ENCODE results near the gene ILF3. TPM values are rescaled to one million over a fixed set of nuclear protein-coding genes. Genes with fewer than 3 reads are reported as not detected.
"Not testable (repeated sequence)": the region's sequence is repeated elsewhere in the genome, so short reads cannot be mapped to it uniquely, and the experiment has no call there.

ILF3 gene
- total RNA-seq, 1 donor from 2014 or later = 69.4 TPM

DNA sequence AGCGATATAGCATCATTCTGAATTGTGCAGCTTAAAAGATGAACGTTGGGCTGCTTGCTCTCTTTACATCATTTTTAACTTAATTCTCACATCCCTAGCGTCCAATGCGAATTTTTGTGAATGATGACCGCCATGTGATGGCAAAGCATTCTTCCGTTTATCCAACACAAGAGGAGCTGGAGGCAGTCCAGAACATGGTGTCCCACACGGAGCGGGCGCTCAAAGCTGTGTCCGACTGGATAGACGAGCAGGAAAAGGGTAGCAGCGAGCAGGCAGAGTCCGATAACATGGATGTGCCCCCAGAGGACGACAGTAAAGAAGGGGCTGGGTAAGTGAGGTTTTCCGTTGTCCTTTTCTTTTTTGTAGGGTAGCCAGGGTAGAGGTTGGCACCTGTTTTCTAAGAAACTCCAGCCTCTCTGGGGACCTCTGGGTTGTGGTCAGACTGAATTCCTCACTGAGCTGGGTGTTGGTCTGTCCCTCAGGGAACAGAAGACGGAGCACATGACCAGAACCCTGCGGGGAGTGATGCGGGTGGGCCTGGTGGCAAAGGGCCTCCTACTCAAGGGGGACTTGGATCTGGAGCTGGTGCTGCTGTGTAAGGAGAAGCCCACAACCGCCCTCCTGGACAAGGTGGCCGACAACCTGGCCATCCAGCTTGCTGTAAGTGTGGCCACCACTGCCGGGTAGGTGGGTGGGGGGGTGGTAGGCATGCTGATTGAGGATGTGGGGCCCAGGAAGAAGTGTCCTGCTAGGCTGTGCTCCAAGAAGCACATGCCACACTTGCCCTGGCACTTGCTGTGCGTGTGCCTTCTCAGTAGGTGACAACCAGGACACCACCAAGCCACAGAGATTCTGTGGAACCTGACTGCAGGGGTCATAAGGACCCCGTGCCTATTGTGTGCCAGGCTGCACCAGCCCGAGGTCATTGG lies 17.0 kb downstream of the ILF3 start:
- no peak overlapping the region for H3K4me3 ChIP-seq (ENCODE audit: low read length in 3 of 3)
- peaks cover 11 to 30% (median 26%) of the 10 kb centered on the region in 3 donors for H3K4me1 ChIP-seq (ENCODE audit: control insufficient read depth in 3 of 3, insufficient read depth in 3 of 3, low read length in 3 of 3)
- H3K27me3 ChIP-seq (ENCODE audit: control insufficient read depth in 3 of 3, insufficient read depth in 3 of 3, low read length in 3 of 3) = no peaks in the 10 kb centered on the region
- peaks cover 17 to 35% (median 23%) of the 10 kb centered on the region in 3 donors for H3K36me3 ChIP-seq (ENCODE audit: control insufficient read depth in 3 of 3, insufficient read depth in 3 of 3, low read length in 3 of 3)
- no peaks in the 10 kb centered on the region for H3K9me3 ChIP-seq (ENCODE audit: control insufficient read depth in 3 of 3, low read length in 3 of 3)
- H3K27ac ChIP-seq (ENCODE audit: low read depth, low read length) = no peak overlapping the region
- H3K9ac ChIP-seq (ENCODE audit: low read depth in 1 of 3, low read length in 3 of 3) = no peak overlapping the region

- not testable (repeated sequence) for H3K27me3 ChIP-seq (ENCODE audit: control insufficient read depth in 3 of 3, insufficient read depth in 3 of 3, low read length in 3 of 3); H3K9ac ChIP-seq (ENCODE audit: low read depth in 1 of 3, low read length in 3 of 3); H3K9me3 ChIP-seq (ENCODE audit: control insufficient read depth in 3 of 3, low read length in 3 of 3); H3K27ac ChIP-seq (ENCODE audit: low read depth, low read length); H3K4me3 ChIP-seq (ENCODE audit: low read length in 3 of 3)
- Histone ChIP-seq H3K36me3 (ENCODE audit: control insufficient read depth in 3 of 3, insufficient read depth in 3 of 3, low read length in 3 of 3) (peaks cover 19 to 35% (median 24%) of the 10 kb centered on the region in 3 donors), H3K4me1 (ENCODE audit: control insufficient read depth in 3 of 3, insufficient read depth in 3 of 3, low read length in 3 of 3) (peaks cover 11 to 30% (median 24%) of the 10 kb centered on the region in 3 donors)
These were observed 17.8 kb downstream of the ILF3 start for GRCh38 chr19:10671922-10672321.

DNA sequence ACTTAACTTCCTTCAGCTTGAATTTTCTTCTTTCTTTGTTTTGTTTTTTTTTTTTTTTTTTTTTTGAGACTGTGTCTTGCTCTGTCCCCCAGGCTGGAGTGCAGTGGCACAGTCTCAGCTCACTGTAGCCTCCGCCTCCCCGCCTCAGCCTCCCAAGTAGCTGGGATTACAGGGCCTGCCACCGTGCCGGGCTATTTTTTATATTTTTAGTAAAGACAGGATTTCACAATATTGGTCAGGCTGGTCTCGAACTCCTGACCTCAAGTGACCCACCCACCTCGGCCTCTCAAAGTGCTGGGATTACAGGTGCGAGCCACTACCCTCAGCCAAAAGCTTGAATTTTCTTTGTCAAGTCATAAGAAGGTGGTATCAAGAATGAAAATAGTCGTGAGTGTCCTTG lies 21.1 kb downstream of the ILF3 start:
- H3K4me3 ChIP-seq (ENCODE audit: low read length in 3 of 3); H3K27me3 ChIP-seq (ENCODE audit: control insufficient read depth in 3 of 3, insufficient read depth in 3 of 3, low read length in 3 of 3); H3K27ac ChIP-seq (ENCODE audit: low read depth, low read length); H3K9me3 ChIP-seq (ENCODE audit: control insufficient read depth in 3 of 3, low read length in 3 of 3); H3K9ac ChIP-seq (ENCODE audit: low read depth in 1 of 3, low read length in 3 of 3): not testable (repeated sequence)
- peaks cover 11 to 20% (median 20%) of the 10 kb centered on the region in 3 donors for H3K4me1 ChIP-seq (ENCODE audit: control insufficient read depth in 3 of 3, insufficient read depth in 3 of 3, low read length in 3 of 3)
- peaks cover 48 to 65% (median 53%) of the 10 kb centered on the region in 3 donors for H3K36me3 ChIP-seq (ENCODE audit: control insufficient read depth in 3 of 3, insufficient read depth in 3 of 3, low read length in 3 of 3)

- no peak overlapping the region for H3K4me3 ChIP-seq (ENCODE audit: low read length in 3 of 3)
- H3K27me3 ChIP-seq (ENCODE audit: control insufficient read depth in 3 of 3, insufficient read depth in 3 of 3, low read length in 3 of 3) = no peaks in the 10 kb centered on the region
- H3K9ac ChIP-seq (ENCODE audit: low read depth in 1 of 3, low read length in 3 of 3) = no peak overlapping the region
- H3K4me1 ChIP-seq (ENCODE audit: control insufficient read depth in 3 of 3, insufficient read depth in 3 of 3, low read length in 3 of 3) = peaks cover 0 to 6% (median 3%) of the 10 kb centered on the region in 3 donors
- H3K36me3 ChIP-seq (ENCODE audit: control insufficient read depth in 3 of 3, insufficient read depth in 3 of 3, low read length in 3 of 3) = peaks cover 66 to 76% (median 66%) of the 10 kb centered on the region in 3 donors
- H3K9me3 ChIP-seq (ENCODE audit: control insufficient read depth in 3 of 3, low read length in 3 of 3) = no peaks in the 10 kb centered on the region
- no peak overlapping the region for H3K27ac ChIP-seq (ENCODE audit: low read depth, low read length)
These were observed 23.6 kb downstream of the ILF3 start for GRCh38 chr19:10677751-10678150.

GRCh38 chr19:10678813-10679212 lies 24.7 kb downstream of the ILF3 start:
- peaks cover 75 to 76% (median 76%) of the 10 kb centered on the region in 3 donors for H3K36me3 ChIP-seq (ENCODE audit: control insufficient read depth in 3 of 3, insufficient read depth in 3 of 3, low read length in 3 of 3)

GRCh38 chr19:10679743-10680142 lies 25.6 kb downstream of the ILF3 start:
- Histone ChIP-seq H3K4me1 (ENCODE audit: control insufficient read depth in 3 of 3, insufficient read depth in 3 of 3, low read length in 3 of 3) (no peaks in the 10 kb centered on the region), H3K27me3 (ENCODE audit: control insufficient read depth in 3 of 3, insufficient read depth in 3 of 3, low read length in 3 of 3) (no peaks in the 10 kb centered on the region), H3K9ac (ENCODE audit: low read depth in 1 of 3, low read length in 3 of 3) (no peak overlapping the region), H3K9me3 (ENCODE audit: control insufficient read depth in 3 of 3, low read length in 3 of 3) (no peaks in the 10 kb centered on the region), H3K27ac (ENCODE audit: low read depth, low read length) (no peak overlapping the region), H3K36me3 (ENCODE audit: control insufficient read depth in 3 of 3, insufficient read depth in 3 of 3, low read length in 3 of 3) (peaks cover 82 to 85% (median 83%) of the 10 kb centered on the region in 3 donors), H3K4me3 (ENCODE audit: low read length in 3 of 3) (no peak overlapping the region)

More at GRCh38 chr19:10678813-10679212, 24.7 kb downstream of the ILF3 start:
- Histone ChIP-seq H3K4me3 (ENCODE audit: low read length in 3 of 3) (no peak overlapping the region), H3K9me3 (ENCODE audit: control insufficient read depth in 3 of 3, low read length in 3 of 3) (no peaks in the 10 kb centered on the region), H3K27me3 (ENCODE audit: control insufficient read depth in 3 of 3, insufficient read depth in 3 of 3, low read length in 3 of 3) (no peaks in the 10 kb centered on the region), H3K4me1 (ENCODE audit: control insufficient read depth in 3 of 3, insufficient read depth in 3 of 3, low read length in 3 of 3) (no peaks in the 10 kb centered on the region), H3K9ac (ENCODE audit: low read depth in 1 of 3, low read length in 3 of 3) (no peak overlapping the region), H3K27ac (ENCODE audit: low read depth, low read length) (no peak overlapping the region)

- Histone ChIP-seq H3K9me3 (ENCODE audit: control insufficient read depth in 3 of 3, low read length in 3 of 3) (no peaks in the 10 kb centered on the region), H3K27ac (ENCODE audit: low read depth, low read length) (no peak overlapping the region), H3K36me3 (ENCODE audit: control insufficient read depth in 3 of 3, insufficient read depth in 3 of 3, low read length in 3 of 3) (peaks cover 82 to 87% (median 83%) of the 10 kb centered on the region in 3 donors), H3K27me3 (ENCODE audit: control insufficient read depth in 3 of 3, insufficient read depth in 3 of 3, low read length in 3 of 3) (no peaks in the 10 kb centered on the region), H3K4me3 (ENCODE audit: low read length in 3 of 3) (no peak overlapping the region), H3K4me1 (ENCODE audit: control insufficient read depth in 3 of 3, insufficient read depth in 3 of 3, low read length in 3 of 3) (no peaks in the 10 kb centered on the region), H3K9ac (ENCODE audit: low read depth in 1 of 3, low read length in 3 of 3) (no peak overlapping the region)
These were observed 26.5 kb downstream of the ILF3 start for GRCh38 chr19:10680545-10681135.

- peaks cover 0 to 4% (median 0%) of the 10 kb centered on the region in 3 donors for H3K4me1 ChIP-seq (ENCODE audit: control insufficient read depth in 3 of 3, insufficient read depth in 3 of 3, low read length in 3 of 3)
- no peaks in the 10 kb centered on the region for H3K9me3 ChIP-seq (ENCODE audit: control insufficient read depth in 3 of 3, low read length in 3 of 3)
- H3K27me3 ChIP-seq (ENCODE audit: control insufficient read depth in 3 of 3, insufficient read depth in 3 of 3, low read length in 3 of 3) = no peaks in the 10 kb centered on the region
- H3K27ac ChIP-seq (ENCODE audit: low read depth, low read length) = no peak overlapping the region
- no peak overlapping the region for H3K4me3 ChIP-seq (ENCODE audit: low read length in 3 of 3)
- peaks cover 84 to 93% (median 85%) of the 10 kb centered on the region in 3 donors for H3K36me3 ChIP-seq (ENCODE audit: control insufficient read depth in 3 of 3, insufficient read depth in 3 of 3, low read length in 3 of 3)
- H3K9ac ChIP-seq (ENCODE audit: low read depth in 1 of 3, low read length in 3 of 3) = no peak overlapping the region
These were observed 27.5 kb downstream of the ILF3 start for GRCh38 chr19:10681658-10682057.

GRCh38 chr19:10682397-10683063 lies 28.4 kb downstream of the ILF3 start:
- H3K4me3 ChIP-seq (ENCODE audit: low read length in 3 of 3) = no peak overlapping the region
- H3K27ac ChIP-seq (ENCODE audit: low read depth, low read length) = no peak overlapping the region
- peaks cover 85 to 91% (median 85%) of the 10 kb centered on the region in 3 donors for H3K36me3 ChIP-seq (ENCODE audit: control insufficient read depth in 3 of 3, insufficient read depth in 3 of 3, low read length in 3 of 3)
- no peaks in the 10 kb centered on the region for H3K27me3 ChIP-seq (ENCODE audit: control insufficient read depth in 3 of 3, insufficient read depth in 3 of 3, low read length in 3 of 3)
- H3K4me1 ChIP-seq (ENCODE audit: control insufficient read depth in 3 of 3, insufficient read depth in 3 of 3, low read length in 3 of 3) = peaks cover 0 to 9% (median 0%) of the 10 kb centered on the region in 3 donors
- no peaks in the 10 kb centered on the region for H3K9me3 ChIP-seq (ENCODE audit: control insufficient read depth in 3 of 3, low read length in 3 of 3)
- H3K9ac ChIP-seq (ENCODE audit: low read depth in 1 of 3, low read length in 3 of 3) = no peak overlapping the region

All from skeletal muscle tissue (tissue), 4 donors.